CD14-positive monocyte (primary cell): ENCODE data around the gene NEURL4. TPM values are rescaled to one million over a fixed set of nuclear protein-coding genes. Genes with fewer than 3 reads are reported as not detected.

ENCODE experiments used
- DNase-seq, 3 donors: peaks; one replicate each; pipeline ENCODE4 v3.0.0-alpha.2; 2011 to 2022
- H2AFZ ChIP-seq: 2 replicates; pipeline ENCODE4 v1.6.0; 2012; ENCODE audit warnings: mild to moderate bottlenecking, low read depth, low read length, inconsistent platforms; ENCODE audit not compliant: insufficient read depth, poor library complexity, severe bottlenecking
- H3K27ac ChIP-seq, 2 donors: 1 replicate in 1 of 2; 2 replicates in 1 of 2; pipeline ENCODE4 v1.5.1; 2012 to 2013; ENCODE audit warnings: low read length in 2 of 2, control low read depth in 1 of 2, inconsistent platforms in 1 of 2, low read depth in 1 of 2, mild to moderate bottlenecking in 1 of 2
- H3K27me3 ChIP-seq, 2 donors: one replicate each; pipeline versions ENCODE4 v1.6.0 to v1.6.1; 2011 to 2013; ENCODE audit warnings: low read length in 2 of 2; ENCODE audit not compliant: control insufficient read depth in 2 of 2, insufficient read depth in 2 of 2
- H3K36me3 ChIP-seq, 2 donors: replicated peaks in 1 of 2; 1 replicate in 1 of 2; 2 replicates in 1 of 2; pipeline versions ENCODE4 v1.5.1 to v1.6.1; 2012 to 2013; ENCODE audit warnings: low read length in 2 of 2, control low read depth in 1 of 2, inconsistent platforms in 1 of 2, mild to moderate bottlenecking in 1 of 2; ENCODE audit not compliant: insufficient read depth in 2 of 2, control insufficient read depth in 1 of 2
- H3K4me1 ChIP-seq, 2 donors: 1 replicate in 1 of 2; 2 replicates in 1 of 2; pipeline versions ENCODE4 v1.5.1 to v1.6.1; 2012 to 2013; ENCODE audit warnings: low read length in 2 of 2, control low read depth in 1 of 2, inconsistent platforms in 1 of 2, mild to moderate bottlenecking in 1 of 2, moderate library complexity in 1 of 2; ENCODE audit not compliant: insufficient read depth in 2 of 2, control insufficient read depth in 1 of 2
- H3K4me2 ChIP-seq: replicated peaks from 2 replicates; pipeline ENCODE3; 2012; ENCODE audit warnings: low read length, moderate library complexity, mild to moderate bottlenecking; ENCODE audit not compliant: poor library complexity, severe bottlenecking; ENCODE audit errors: extremely low read depth
- H3K4me3 ChIP-seq, 3 experiments: fragments of 200-600 bp in 1 of 3; sonication (generic) in 1 of 3; replicated peaks in 1 of 3; 1 replicate in 2 of 3; 2 replicates in 1 of 3; pipeline ENCODE4 v1.5.1; 2011 to 2013; ENCODE audit warnings: low read length in 3 of 3, mild to moderate bottlenecking in 3 of 3, control low read depth in 2 of 3, low read depth in 2 of 3, inconsistent platforms in 1 of 3, moderate library complexity in 1 of 3
- H3K79me2 ChIP-seq: 2 replicates; pipeline ENCODE4 v1.6.0; 2012; ENCODE audit warnings: mild to moderate bottlenecking, control low read depth, inconsistent platforms, low read length, moderate library complexity; ENCODE audit not compliant: insufficient read depth
- H3K9ac ChIP-seq: 2 replicates; pipeline ENCODE4 v1.6.0; 2017; ENCODE audit warnings: low read length, mild to moderate bottlenecking; ENCODE audit not compliant: insufficient read depth, poor library complexity, severe bottlenecking
- H3K9me3 ChIP-seq, 2 donors: replicated peaks in 1 of 2; 1 replicate in 1 of 2; 2 replicates in 1 of 2; pipeline versions ENCODE4 v1.5.1 to v1.6.1; 2012 to 2013; ENCODE audit warnings: low read length in 2 of 2, control low read depth in 1 of 2; ENCODE audit not compliant: control insufficient read depth in 1 of 2, insufficient read depth in 1 of 2
- H4K20me1 ChIP-seq: 2 replicates; pipeline ENCODE4 v1.6.0; 2012; ENCODE audit warnings: mild to moderate bottlenecking, low read length, control low read depth, moderate library complexity; ENCODE audit not compliant: insufficient read depth
- H3K27ac Mint-ChIP-seq, 7 donors: one replicate each; pipeline ENCODE4 v1.8.0; 2020; ENCODE audit warnings: mild to moderate bottlenecking in 7 of 7, mixed read lengths in 7 of 7, moderate library complexity in 6 of 7, inconsistent platforms in 2 of 7
- H3K27me3 Mint-ChIP-seq, 3 donors: one replicate each; pipeline ENCODE4 v1.8.0; 2021 to 2022; ENCODE audit warnings: low read depth in 3 of 3, mild to moderate bottlenecking in 3 of 3, mixed read lengths in 3 of 3, moderate library complexity in 3 of 3, inconsistent platforms in 1 of 3
- H3K36me3 Mint-ChIP-seq, 2 donors: one replicate each; pipeline ENCODE4 v1.8.0; 2020; ENCODE audit warnings: mixed read lengths in 2 of 2, inconsistent platforms in 1 of 2, mild to moderate bottlenecking in 1 of 2
- H3K4me1 Mint-ChIP-seq: one replicate; pipeline ENCODE4 v1.8.0; 2020; ENCODE audit warnings: mild to moderate bottlenecking, mixed read lengths
- H3K4me3 Mint-ChIP-seq, 2 donors: one replicate each; pipeline ENCODE4 v1.8.0; 2020; ENCODE audit warnings: mild to moderate bottlenecking in 2 of 2, mixed read lengths in 2 of 2, moderate library complexity in 1 of 2
- H3K9me3 Mint-ChIP-seq, 7 donors: one replicate each; pipeline ENCODE4 v1.8.0; 2020 to 2022; ENCODE audit warnings: mixed read lengths in 7 of 7, mild to moderate bottlenecking in 6 of 7, moderate library complexity in 6 of 7, inconsistent platforms in 2 of 7
- WGBS: methylation state at CpG from one replicate; pipeline ENCODE4 v1.1.5; 2013; ENCODE audit warnings: missing lambda C conversion rate; ENCODE audit not compliant: insufficient coverage; 5-methylcytosine and 5-hydroxymethylcytosine counted together
- intact Hi-C, 2 donors: fragments of 100-400 bp; cut with micrococcal nuclease; formaldehyde crosslinking; loops; one replicate each; pipeline versions ENCODE4 v1.15.0 to v1.15.1; 2023
- polyA plus RNA-seq, 3 donors: library from polyadenylated mRNA; depleted of rRNA in 1 of 3; unstranded in 2 of 3; stranded (reverse) in 1 of 3; fragments of 300-500 nt in 2 of 3; fragments of >200 nt in 1 of 3; fragmentation: Illumina TruSeq in 2 of 3; gene quantifications; 1 replicate in 2 of 3; 2 replicates in 1 of 3; pipeline ENCODE4 v1.2.3, GENCODE V29; 2012 to 2021
- TF ChIP-seq, protein P1 (sequence below): fragments of 200-600 bp; IDR thresholded peaks from one replicate; pipeline ENCODE4 v1.8.0; 2022; ENCODE audit warnings: antibody characterized with exemption, mild to moderate bottlenecking

Gene NEURL4
- polyA plus RNA-seq, 3 donors, result 0.35 to 42.6 (median 0.44) TPM

DNA sequence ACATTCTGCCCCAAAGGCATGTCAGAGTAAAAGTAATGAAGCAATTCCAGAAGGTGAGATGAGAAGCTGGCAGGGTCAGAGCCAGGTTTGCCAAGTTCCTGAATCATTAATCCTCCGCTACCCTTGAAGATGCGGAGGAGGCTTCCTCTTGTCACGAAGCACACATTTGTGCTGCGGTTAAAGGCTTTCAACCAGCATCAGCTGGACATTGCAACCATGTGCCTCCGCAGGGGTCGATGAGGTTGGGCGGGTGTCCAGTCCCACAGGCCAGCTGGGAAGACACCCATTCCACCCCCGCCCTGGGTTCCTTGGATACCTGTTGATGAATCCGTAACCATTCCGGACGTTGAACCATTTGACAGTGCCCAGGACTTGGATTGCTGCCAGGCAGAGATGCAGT, 36.0 kb downstream of the NEURL4 start:
- peaks cover 21 to 32% of the 10 kb centered on the region in 2 donors for H3K4me1 ChIP-seq
- H3K27me3 Mint-ChIP-seq, result peaks cover 71 to 86% (median 73%) of the 10 kb centered on the region in 3 donors
- peaks cover 0 to 23% (median 12%) of the 10 kb centered on the region in 7 donors for H3K9me3 Mint-ChIP-seq
- H3K27ac Mint-ChIP-seq, result no peak overlapping the region
- no peak overlapping the region for H3K9ac ChIP-seq
- intact Hi-C loops, result loop anchor here in 1 of 2 donors (5.0 kb wide), 1 partner anchor 251 kb away; the partner anchor contains the start of gene SLC16A11
- H3K27me3 ChIP-seq, result peaks cover 35 to 57% of the 10 kb centered on the region in 2 donors
- peaks cover 0 to 6% of the 10 kb centered on the region in 2 donors for H3K36me3 Mint-ChIP-seq
- peak overlapping the region in 1 of 2 donors; percentile 82 for H3K4me3 Mint-ChIP-seq
- peaks cover 24% of the 10 kb centered on the region for H3K4me1 Mint-ChIP-seq
- no peak overlapping the region for H2AFZ ChIP-seq
- H3K79me2 ChIP-seq, result no peaks in the 10 kb centered on the region
- no peak overlapping the region for H3K4me3 ChIP-seq
- TF ChIP-seq, protein P1, sequence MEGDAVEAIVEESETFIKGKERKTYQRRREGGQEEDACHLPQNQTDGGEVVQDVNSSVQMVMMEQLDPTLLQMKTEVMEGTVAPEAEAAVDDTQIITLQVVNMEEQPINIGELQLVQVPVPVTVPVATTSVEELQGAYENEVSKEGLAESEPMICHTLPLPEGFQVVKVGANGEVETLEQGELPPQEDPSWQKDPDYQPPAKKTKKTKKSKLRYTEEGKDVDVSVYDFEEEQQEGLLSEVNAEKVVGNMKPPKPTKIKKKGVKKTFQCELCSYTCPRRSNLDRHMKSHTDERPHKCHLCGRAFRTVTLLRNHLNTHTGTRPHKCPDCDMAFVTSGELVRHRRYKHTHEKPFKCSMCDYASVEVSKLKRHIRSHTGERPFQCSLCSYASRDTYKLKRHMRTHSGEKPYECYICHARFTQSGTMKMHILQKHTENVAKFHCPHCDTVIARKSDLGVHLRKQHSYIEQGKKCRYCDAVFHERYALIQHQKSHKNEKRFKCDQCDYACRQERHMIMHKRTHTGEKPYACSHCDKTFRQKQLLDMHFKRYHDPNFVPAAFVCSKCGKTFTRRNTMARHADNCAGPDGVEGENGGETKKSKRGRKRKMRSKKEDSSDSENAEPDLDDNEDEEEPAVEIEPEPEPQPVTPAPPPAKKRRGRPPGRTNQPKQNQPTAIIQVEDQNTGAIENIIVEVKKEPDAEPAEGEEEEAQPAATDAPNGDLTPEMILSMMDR, result no peak
- H3K9me3 ChIP-seq, result peaks cover 0 to 13% of the 10 kb centered on the region in 2 donors
- WGBS, result 90% methylated on average over 8 of the region's 11 CpGs
- no peak overlapping the region for H3K4me2 ChIP-seq
- no peaks in the 10 kb centered on the region for H4K20me1 ChIP-seq
- no peak overlapping the region for H3K27ac ChIP-seq
- H3K36me3 ChIP-seq, result no peaks in the 10 kb centered on the region
- DNase-seq, result no peak

DNA sequence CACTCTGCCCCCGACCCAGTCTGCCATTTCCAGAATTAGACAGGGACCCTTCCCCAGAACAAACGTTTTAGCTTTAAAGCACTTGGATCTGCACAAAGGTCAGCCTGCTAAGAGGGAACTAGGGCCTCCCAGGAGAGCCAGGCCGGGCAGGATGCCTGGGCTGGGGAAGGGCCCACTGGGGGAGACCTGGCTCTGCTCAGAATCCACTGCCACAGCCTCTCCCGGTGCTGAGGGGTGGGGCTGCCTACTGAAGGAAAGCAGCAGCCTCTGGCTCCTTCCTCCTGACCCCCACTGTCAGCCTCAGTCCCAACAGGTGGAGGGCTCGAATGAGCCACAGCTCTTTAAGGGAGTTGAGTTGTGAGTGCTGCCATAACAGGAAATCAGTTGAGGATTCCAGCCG, 36.4 kb downstream of the NEURL4 start:
- Mint-ChIP-seq H3K9me3 (peaks cover 0 to 23% (median 12%) of the 10 kb centered on the region in 7 donors), H3K36me3 (peaks cover 0 to 6% of the 10 kb centered on the region in 2 donors), H3K4me3 (peak overlapping the region in 1 of 2 donors; percentile 82), H3K27me3 (peaks cover 71 to 86% (median 73%) of the 10 kb centered on the region in 3 donors), H3K27ac (no peak overlapping the region), H3K4me1 (peaks cover 24% of the 10 kb centered on the region)
- no peak overlapping the region for H3K27ac ChIP-seq
- no peaks in the 10 kb centered on the region for H3K36me3 ChIP-seq
- H3K4me1 ChIP-seq, result peaks cover 21 to 32% of the 10 kb centered on the region in 2 donors
- peaks cover 0 to 13% of the 10 kb centered on the region in 2 donors for H3K9me3 ChIP-seq
- no peaks in the 10 kb centered on the region for H3K79me2 ChIP-seq
- H2AFZ ChIP-seq, result no peak overlapping the region
- TF ChIP-seq, protein P1, result no peak
- no peak for DNase-seq
- H3K4me3 ChIP-seq, result no peak overlapping the region
- intact Hi-C loops, result loop anchor here in 1 of 2 donors (5.0 kb wide), 1 partner anchor 250 kb away; the partner anchor contains the start of gene SLC16A11
- H3K27me3 ChIP-seq, result peaks cover 35 to 60% of the 10 kb centered on the region in 2 donors
- no peaks in the 10 kb centered on the region for H4K20me1 ChIP-seq
- H3K4me2 ChIP-seq, result no peak overlapping the region
- H3K9ac ChIP-seq, result no peak overlapping the region
- 17% methylated on average over 1 of the region's 6 CpGs for WGBS
